H1 (cell line): ENCODE measurements around the gene C20orf141. TPM values are rescaled to one million over a fixed set of nuclear protein-coding genes. Genes with fewer than 3 reads are reported as not detected.

Experiments
- CTCF ChIA-PET: fragments of 300-600 bp; sonication (Branson Sonifier 250); formaldehyde crosslinking; loops from one replicate; lab custom pipeline; 2021; ENCODE audit not compliant: partially characterized antibody; lab: Charles Lee
- POLR2A ChIA-PET: fragments of 300-600 bp; sonication (Branson Sonifier 250); formaldehyde crosslinking; loops from one replicate; lab custom pipeline; 2021; ENCODE audit warnings: inconsistent platforms; ENCODE audit not compliant: partially characterized antibody; lab: Charles Lee
- DNase-seq, 2 experiments: peaks; one replicate each; pipeline versions ENCODE4 v3.0.0 to v3.0.0-alpha.2; 2010 to 2022; ENCODE audit warnings: low spot score in 2 of 2, low read depth in 1 of 2, mixed read lengths in 1 of 2
- FAIRE-seq: peaks from 2 replicates; lab custom pipeline; 2011; peaks lifted over from hg19 to GRCh38; lab: Jason Lieb, UNC
- H2AFZ ChIP-seq: 2 replicates; pipeline ENCODE4 v1.8.1; 2012; ENCODE audit warnings: low read length, inconsistent platforms
- H2AK5ac ChIP-seq: 2 replicates; pipeline ENCODE4 v1.6.1; 2013; ENCODE audit warnings: low read depth, low read length
- H2BK120ac ChIP-seq: replicated peaks from 2 replicates; pipeline ENCODE3; 2013; ENCODE audit warnings: low read depth, low read length, inconsistent platforms
- H2BK12ac ChIP-seq: 2 replicates; pipeline ENCODE4 v1.6.1; 2013; ENCODE audit warnings: low read depth, low read length
- H2BK15ac ChIP-seq: 2 replicates; pipeline ENCODE4 v1.6.1; 2013; ENCODE audit warnings: low read length
- H2BK20ac ChIP-seq: 2 replicates; pipeline ENCODE4 v1.6.1; 2013; ENCODE audit warnings: low read length
- H2BK5ac ChIP-seq: 2 replicates; pipeline ENCODE4 v1.6.1; 2013; ENCODE audit warnings: low read depth, low read length
- H3K14ac ChIP-seq: 2 replicates; pipeline ENCODE4 v1.6.1; 2013; ENCODE audit warnings: inconsistent platforms; ENCODE audit not compliant: insufficient read length
- H3K18ac ChIP-seq: 2 replicates; pipeline ENCODE4 v1.6.1; 2013; ENCODE audit warnings: low read length; ENCODE audit errors: extremely low read depth
- H3K23ac ChIP-seq: 2 replicates; pipeline ENCODE4 v1.6.1; 2013; ENCODE audit warnings: inconsistent platforms; ENCODE audit not compliant: insufficient read length
- H3K23me2 ChIP-seq: 2 replicates; pipeline ENCODE4 v1.6.1; 2013; ENCODE audit warnings: low read depth, low read length
- H3K27ac ChIP-seq: 2 replicates; pipeline ENCODE4 v1.6.1; 2011; ENCODE audit warnings: low read depth, low read length, inconsistent platforms
- H3K27me3 ChIP-seq, 4 experiments: replicated peaks in 1 of 4; 1 replicate in 1 of 4; 2 replicates in 3 of 4; pipeline versions ENCODE4 v1.6.1 to v1.8.1; 2011 to 2013; ENCODE audit warnings: low read length in 3 of 4, mild to moderate bottlenecking in 3 of 4, inconsistent platforms in 2 of 4, mixed read lengths in 2 of 4, moderate library complexity in 1 of 4; ENCODE audit not compliant: control insufficient read depth in 3 of 4, insufficient read depth in 3 of 4; ENCODE audit errors: extremely low read depth in 1 of 4
- H3K36me3 ChIP-seq, 4 experiments: 2 replicates each; pipeline versions ENCODE4 v1.6.1 to v1.8.1; 2011 to 2013; ENCODE audit warnings: mild to moderate bottlenecking in 4 of 4, low read length in 3 of 4, moderate library complexity in 2 of 4, control low read depth in 1 of 4, inconsistent platforms in 1 of 4; ENCODE audit not compliant: insufficient read depth in 4 of 4, control insufficient read depth in 2 of 4
- H3K4ac ChIP-seq: replicated peaks from 2 replicates; pipeline ENCODE3; 2013; ENCODE audit warnings: low read length, low read depth, mixed read lengths, inconsistent platforms; ENCODE audit not compliant: insufficient read length
- H3K4me1 ChIP-seq, 4 experiments: replicated peaks in 1 of 4; 1 replicate in 1 of 4; 2 replicates in 3 of 4; pipeline versions ENCODE4 v1.6.1 to v1.8.1; 2011 to 2013; ENCODE audit warnings: low read length in 3 of 4, inconsistent platforms in 2 of 4, mixed read lengths in 1 of 4; ENCODE audit not compliant: insufficient read depth in 4 of 4, control insufficient read depth in 3 of 4
- H3K4me2 ChIP-seq, 2 experiments: 2 replicates each; pipeline versions ENCODE4 v1.6.1 to v1.8.1; 2011 to 2013; ENCODE audit warnings: low read depth in 2 of 2, low read length in 2 of 2, control low read depth in 1 of 2, inconsistent platforms in 1 of 2, mild to moderate bottlenecking in 1 of 2; ENCODE audit not compliant: insufficient read depth in 1 of 2
- H3K4me3 ChIP-seq, 4 experiments: fragments of 200-600, 300-600 bp in 1 of 4; sonication (generic), shearing (Covaris generic), sonication (Bioruptor Twin) in 1 of 4; 2 replicates each; pipeline versions ENCODE4 v1.5.1 to v1.8.1; 2011 to 2016; ENCODE audit warnings: low read length in 4 of 4, low read depth in 3 of 4, control low read depth in 2 of 4, inconsistent platforms in 2 of 4, mild to moderate bottlenecking in 2 of 4, mixed read lengths in 1 of 4, moderate library complexity in 1 of 4; ENCODE audit not compliant: insufficient read depth in 2 of 4; ENCODE audit errors: extremely low read depth in 1 of 4
- H3K56ac ChIP-seq: replicated peaks from 2 replicates; pipeline ENCODE3; 2013; ENCODE audit warnings: low read depth, mild to moderate bottlenecking, mixed read lengths, low read length, inconsistent platforms; ENCODE audit not compliant: insufficient read length
- H3K79me1 ChIP-seq: 2 replicates; pipeline ENCODE4 v1.6.1; 2013; ENCODE audit warnings: low read depth, low read length, control low read depth
- H3K79me2 ChIP-seq, 2 experiments: 2 replicates each; pipeline versions ENCODE4 v1.6.1 to v1.8.1; 2012 to 2013; ENCODE audit warnings: low read length in 2 of 2, mild to moderate bottlenecking in 2 of 2, inconsistent platforms in 1 of 2; ENCODE audit not compliant: insufficient read depth in 2 of 2, control insufficient read depth in 1 of 2
- H3K9ac ChIP-seq, 4 experiments: replicated peaks in 1 of 4; 1 replicate in 1 of 4; 2 replicates in 3 of 4; pipeline versions ENCODE4 v1.6.1 to v1.8.1; 2011 to 2013; ENCODE audit warnings: low read depth in 3 of 4, low read length in 3 of 4, control low read depth in 2 of 4, mild to moderate bottlenecking in 2 of 4, moderate library complexity in 2 of 4, inconsistent platforms in 1 of 4; ENCODE audit errors: extremely low read depth in 1 of 4
- H3K9me3 ChIP-seq, 2 experiments: 2 replicates each; pipeline versions ENCODE4 v1.6.1 to v1.8.1; 2012 to 2013; ENCODE audit warnings: mild to moderate bottlenecking in 2 of 2, moderate library complexity in 2 of 2, control low read depth in 1 of 2, inconsistent platforms in 1 of 2, low read depth in 1 of 2, low read length in 1 of 2, mixed read lengths in 1 of 2; ENCODE audit not compliant: insufficient read depth in 2 of 2
- H4K20me1 ChIP-seq, 2 experiments: replicated peaks in 1 of 2; 2 replicates each; pipeline versions ENCODE3 to v1.8.1; 2011 to 2013; ENCODE audit warnings: inconsistent platforms in 2 of 2, low read length in 2 of 2, mild to moderate bottlenecking in 1 of 2; ENCODE audit not compliant: insufficient read depth in 2 of 2, control insufficient read depth in 1 of 2
- H4K5ac ChIP-seq: 2 replicates; pipeline ENCODE4 v1.6.1; 2013; ENCODE audit warnings: low read length, low read depth, mixed read lengths, inconsistent platforms; ENCODE audit not compliant: insufficient read length
- H4K8ac ChIP-seq: 2 replicates; pipeline ENCODE4 v1.8.0; 2013; ENCODE audit warnings: mild to moderate bottlenecking, moderate library complexity, low read length, inconsistent platforms; ENCODE audit not compliant: insufficient read depth; ENCODE audit errors: extremely low read depth
- H4K91ac ChIP-seq: replicated peaks from 2 replicates; pipeline ENCODE3; 2013; ENCODE audit warnings: low read length, mixed read lengths, inconsistent platforms; ENCODE audit not compliant: insufficient read length
- BACH1 ChIP-seq: IDR thresholded peaks from 2 replicates; pipeline ENCODE4 v1.6.1; 2012; ENCODE audit warnings: low read length, improper control_type of control experiment
- CEBPB ChIP-seq: IDR thresholded peaks from 2 replicates; pipeline ENCODE4 v1.6.1; 2012; ENCODE audit warnings: low read depth, low read length
- CHD1 ChIP-seq: IDR thresholded peaks from 2 replicates; pipeline ENCODE4 v1.6.1; 2012; ENCODE audit warnings: low read depth, low read length, improper control_type of control experiment
- CTBP2 ChIP-seq: IDR thresholded peaks from 2 replicates; pipeline ENCODE4 v1.7.0; 2011; ENCODE audit warnings: borderline replicate concordance, mild to moderate bottlenecking, moderate library complexity, mixed read lengths, low read length; ENCODE audit not compliant: insufficient read depth, insufficient read length
- HDAC2 ChIP-seq, 2 experiments: fragments of 300-600 bp in 1 of 2; sonication (generic) in 1 of 2; IDR thresholded peaks; 2 replicates each; pipeline ENCODE4 v1.6.1; 2011 to 2012; ENCODE audit warnings: low read depth in 2 of 2, low read length in 2 of 2, mild to moderate bottlenecking in 2 of 2, moderate library complexity in 2 of 2, borderline replicate concordance in 1 of 2, inconsistent platforms in 1 of 2
- KDM1A ChIP-seq: fragments of 200-600, 300-600 bp; sonication (generic); IDR thresholded peaks from 2 replicates; pipeline ENCODE4 v1.7.1; 2016; ENCODE audit warnings: mild to moderate bottlenecking, low read length, borderline replicate concordance
- PHF8 ChIP-seq: fragments of 200-600 bp; sonication (generic); conservative IDR thresholded peaks from 2 replicates; pipeline ENCODE4 v1.7.1; 2012; ENCODE audit warnings: low read depth, mild to moderate bottlenecking, inconsistent platforms, low read length, moderate library complexity
- POLR2AphosphoS5 ChIP-seq: IDR thresholded peaks from 2 replicates; pipeline ENCODE4 v1.6.1; 2011; ENCODE audit warnings: low read depth, low read length
- RAD21 ChIP-seq, 2 experiments: IDR thresholded peaks in 1 of 2; conservative IDR thresholded peaks in 1 of 2; 2 replicates each; pipeline ENCODE4 v1.6.1; 2011; ENCODE audit warnings: low read depth in 2 of 2, low read length in 2 of 2, improper control_type of control experiment in 1 of 2, inconsistent platforms in 1 of 2, mild to moderate bottlenecking in 1 of 2, moderate library complexity in 1 of 2
- SIRT6 ChIP-seq: IDR thresholded peaks from one replicate; pipeline ENCODE4 v1.7.1; 2012; ENCODE audit warnings: low read length, inconsistent platforms
- SP4 ChIP-seq: IDR thresholded peaks from 2 replicates; pipeline ENCODE4 v1.6.1; 2012; ENCODE audit warnings: low read length, inconsistent platforms
- TAF1 ChIP-seq: IDR thresholded peaks from 2 replicates; pipeline ENCODE4 v1.6.1; 2011; ENCODE audit warnings: mild to moderate bottlenecking, low read depth, low read length
- WGBS, 2 experiments: shearing (Covaris generic) in 1 of 2; methylation state at CpG; one replicate each; pipeline versions ENCODE4 v1.1.6 to v1.1.7; 2013 to 2015; ENCODE audit warnings: low lambda C conversion rate in 2 of 2, mixed read lengths in 2 of 2, inconsistent platforms in 1 of 2, low coverage in 1 of 2, missing lambda C conversion rate in 1 of 2; ENCODE audit not compliant: insufficient replicate concordance in 2 of 2, insufficient coverage in 1 of 2, insufficient read length in 1 of 2; ENCODE audit errors: extremely low coverage in 1 of 2, missing lambda C conversion rate in 1 of 2; 5-methylcytosine and 5-hydroxymethylcytosine counted together
- polyA plus RNA-seq, 7 experiments: library from polyadenylated mRNA; depleted of rRNA in 3 of 7; stranded (reverse) in 5 of 7; unstranded in 2 of 7; fragments of >200 nt in 5 of 7; fragments of 200-250 nt in 2 of 7; gene quantifications; 1 replicate in 5 of 7; 2 replicates in 1 of 7; 4 replicates in 1 of 7; pipeline versions ENCODE4 v1.2.1 to v1.2.3, GENCODE V29; 2011 to 2013; ENCODE audit warnings: missing spikeins in 2 of 7, mixed read lengths in 2 of 7
- total RNA-seq: library from RNA; stranded (reverse); fragmentation: NEBNext Ultra II Directional; extraction: Animal tissue kit (Norgen Biotek cat#: 25700); gene quantifications from 2 replicates; pipeline ENCODE4 v1.2.1, GENCODE V29; 2021

C20orf141 gene
- total and polyA plus RNA-seq, 2 of the 8 experiments (the other 6 are each of a cell fraction or from before 2014, with no cell fraction given), result not detected

DNA sequence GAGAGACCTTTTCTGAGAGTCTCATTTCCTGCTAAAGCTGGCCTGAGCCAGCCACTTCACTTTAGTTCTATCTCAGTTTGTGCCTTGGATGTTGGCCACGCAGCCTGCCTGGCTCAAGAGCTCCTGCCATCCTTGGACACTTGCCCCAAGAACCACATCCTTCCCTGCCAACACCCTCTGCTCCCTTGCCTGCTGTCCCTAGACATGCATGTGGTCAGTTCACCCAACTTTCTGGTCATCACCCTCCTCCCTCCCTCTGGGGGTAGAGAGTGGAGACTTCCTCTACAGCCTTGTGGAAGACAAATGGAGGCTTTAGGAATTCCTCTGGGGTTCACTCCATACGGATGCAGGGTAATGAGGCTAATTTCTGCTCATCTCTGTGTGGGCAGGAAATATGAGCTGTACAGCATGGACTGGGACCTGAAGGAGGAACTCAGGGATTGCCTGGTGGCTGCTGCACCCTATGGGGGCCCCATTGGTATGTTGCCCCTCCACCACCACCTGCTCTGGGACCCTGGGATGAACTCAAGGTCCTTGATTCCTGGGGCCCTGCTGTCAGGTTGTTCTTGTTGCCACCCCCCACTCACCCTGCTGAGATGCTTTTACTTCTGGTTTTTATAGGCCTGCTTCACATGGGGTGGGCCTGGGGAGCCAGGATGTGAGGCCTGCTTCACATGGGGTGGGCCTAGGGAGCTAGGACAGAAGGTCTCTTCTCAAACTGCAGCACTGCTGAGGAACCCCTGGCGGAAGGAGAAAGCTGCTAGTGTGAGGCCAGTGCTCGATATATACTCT lies 44.7 kb downstream of the C20orf141 start:
- Histone ChIP-seq H3K56ac (no peak overlapping the region), H3K9me3 (no peaks in the 10 kb centered on the region), H3K27ac (no peak overlapping the region), H3K14ac (no peak overlapping the region), H2BK120ac (no peak overlapping the region), H3K79me1 (no peaks in the 10 kb centered on the region), H2BK20ac (no peak overlapping the region), H4K5ac (no peak overlapping the region), H2BK5ac (0 out of 2 replicates have a peak overlapping the region, but pooled peaks have one; percentile 39), H4K8ac (no peak overlapping the region), H3K18ac (no peak overlapping the region), H3K36me3 (no peaks in the 10 kb centered on the region; a peak in 1 of 8 replicates), H3K9ac (no peak overlapping the region), H4K20me1 (no peaks in the 10 kb centered on the region), H2BK12ac (no peak overlapping the region), H3K4me3 (no peak overlapping the region), H2AFZ (no peak overlapping the region), H2AK5ac (no peak overlapping the region), H3K4me2 (no peak overlapping the region), H3K27me3 (no peaks in the 10 kb centered on the region), H3K23me2 (no peaks in the 10 kb centered on the region), H2BK15ac (no peak overlapping the region), H3K4ac (no peak overlapping the region), H4K91ac (no peak overlapping the region), H3K79me2 (no peaks in the 10 kb centered on the region), H3K23ac (no peak overlapping the region), H3K4me1 (no peaks in the 10 kb centered on the region)
- ChIA-PET POLR2A (interaction anchor here (1.8 to 2.6 kb wide), 2 partner anchors 11 to 13 kb away, joined by 4 to 12 read pairs; partner anchors contain the start of gene PTPRA), CTCF (interaction anchor here (0.5 to 1.4 kb wide), 5 partner anchors 8 to 141 kb away, joined by 3 to 5 read pairs (median 3); no protein-coding TSS in a partner anchor)
- no peak for FAIRE-seq
- 94% methylated on average over 4 of the region's 4 CpGs; no CpG with 5 or more reads in 1 of the 2 experiments for WGBS, 2 experiments
- no peak for DNase-seq
- TF ChIP-seq BACH1 (no peak), KDM1A (no peak), CEBPB (no peak), CTBP2 (no peak), HDAC2 (IDR thresholded peaks at IDR 0.05; ENCODE audit: borderline replicate concordance in 1 of 2, low read depth in 2 of 2, low read length in 2 of 2) (no peak), POLR2AphosphoS5 (no peak), SP4 (no peak), SIRT6 (no peak), PHF8 (no peak), RAD21 (IDR thresholded peaks at IDR 0.05 in 1 of 2, conservative IDR thresholded peaks at IDR 0.05 in 1 of 2; ENCODE audit: low read depth in 2 of 2, low read length in 2 of 2) (no peak), CHD1 (no peak), TAF1 (no peak)
